ENCODE measurements around the gene ZIM2. TPM values are rescaled to one million over a fixed set of nuclear protein-coding genes. Genes with fewer than 3 reads are reported as not detected.

Gene ZIM2
- total RNA-seq, 1 donor from 2014 or later = not detected

GRCh38 chr19:56814656-56815055 is 25.9 kb downstream of the ZIM2 start:
- ATAC-seq = no peak
- no peak for DNase-seq
- intact Hi-C loops (cut with micrococcal nuclease) = no loop called here

- DNase-seq (no peak), ATAC-seq (no peak)
- intact Hi-C loops (cut with micrococcal nuclease) = no loop called here
Observed at GRCh38 chr19:56813531-56813930, 27.0 kb downstream of the ZIM2 start.

- DNase-seq (no peak), ATAC-seq (no peak)
- intact Hi-C loops (cut with micrococcal nuclease) = no loop called here
Observed at GRCh38 chr19:56811480-56811879, 29.0 kb downstream of the ZIM2 start.

- ATAC-seq = no peak
- no peak for DNase-seq
- intact Hi-C loops (cut with micrococcal nuclease) = no loop called here
Observed at GRCh38 chr19:56810260-56810659, 30.3 kb downstream of the ZIM2 start.

- no peak for DNase-seq
- intact Hi-C loops (cut with micrococcal nuclease) = no loop called here
- ATAC-seq = no peak
Observed at GRCh38 chr19:56808717-56809392, 31.7 kb downstream of the ZIM2 start.

GRCh38 chr19:56806639-56807038 is 33.9 kb downstream of the ZIM2 start:
- ATAC-seq (no peak), DNase-seq (no peak)
- intact Hi-C loops (cut with micrococcal nuclease) = no loop called here

- DNase-seq (no peak), ATAC-seq (no peak)
- intact Hi-C loops (cut with micrococcal nuclease) = no loop called here
Observed at GRCh38 chr19:56778351-56778750, 62.2 kb downstream of the ZIM2 start.

- DNase-seq = no peak
- ATAC-seq = no peak
- intact Hi-C loops (cut with micrococcal nuclease) = no loop called here
Observed at GRCh38 chr19:56769650-56770049, 70.9 kb downstream of the ZIM2 start.

- DNase-seq (peak; percentile 82), ATAC-seq (peak; percentile 87)
- intact Hi-C loops (cut with micrococcal nuclease) = no loop called here
Observed at GRCh38 chr19:56765137-56765536, 75.4 kb downstream of the ZIM2 start.

- intact Hi-C loops (cut with micrococcal nuclease) = no loop called here
- DNase-seq (no peak), ATAC-seq (no peak)
Observed at GRCh38 chr19:56764196-56764695, 76.3 kb downstream of the ZIM2 start.

- no peak for ATAC-seq
Observed at GRCh38 chr19:56760842-56761241, 79.7 kb downstream of the ZIM2 start.

GRCh38 chr19:56759531-56759930 is 81.0 kb downstream of the ZIM2 start:
- ATAC-seq (no peak), DNase-seq (no peak)
- intact Hi-C loops (cut with micrococcal nuclease) = no loop called here

More at GRCh38 chr19:56760842-56761241, 79.7 kb downstream of the ZIM2 start:
- no peak for DNase-seq
- intact Hi-C loops (cut with micrococcal nuclease) = no loop called here

- peak; percentile 29 for DNase-seq
- no peak for ATAC-seq
- intact Hi-C loops (cut with micrococcal nuclease) = no loop called here
Observed at GRCh38 chr19:56751078-56751489, 89.4 kb downstream of the ZIM2 start.

GRCh38 chr19:56750658-56751057 is 89.9 kb downstream of the ZIM2 start:
- DNase-seq (no peak), ATAC-seq (no peak)
- intact Hi-C loops (cut with micrococcal nuclease) = no loop called here

GRCh38 chr19:56748378-56748777 is 92.1 kb downstream of the ZIM2 start:
- intact Hi-C loops (cut with micrococcal nuclease) = no loop called here
- ATAC-seq (peak; percentile 43), DNase-seq (no peak)

- ATAC-seq = no peak
- no peak for DNase-seq
- intact Hi-C loops (cut with micrococcal nuclease) = no loop called here
Observed at GRCh38 chr19:56746367-56746766, 94.2 kb downstream of the ZIM2 start.

GRCh38 chr19:56740501-56740900 is 100.0 kb downstream of the ZIM2 start:
- no peak for DNase-seq
- no peak for ATAC-seq
- intact Hi-C loops (cut with micrococcal nuclease) = no loop called here

GRCh38 chr19:56736571-56736970 is 104.0 kb downstream of the ZIM2 start:
- ATAC-seq = no peak
- intact Hi-C loops (cut with micrococcal nuclease) = no loop called here
- DNase-seq = no peak

- DNase-seq (no peak), ATAC-seq (no peak)
- intact Hi-C loops (cut with micrococcal nuclease) = no loop called here
Observed at GRCh38 chr19:56732976-56733375, 107.5 kb downstream of the ZIM2 start.

- ATAC-seq (no peak), DNase-seq (no peak)
- intact Hi-C loops (cut with micrococcal nuclease) = no loop called here
Observed at GRCh38 chr19:56727677-56728076, 112.8 kb downstream of the ZIM2 start.

- ATAC-seq (no peak), DNase-seq (no peak)
- intact Hi-C loops (cut with micrococcal nuclease) = no loop called here
Observed at GRCh38 chr19:56725829-56726424, 114.6 kb downstream of the ZIM2 start.
